Measurements from ENCODE around the gene PLCB2.

Gene PLCB2

DNA sequence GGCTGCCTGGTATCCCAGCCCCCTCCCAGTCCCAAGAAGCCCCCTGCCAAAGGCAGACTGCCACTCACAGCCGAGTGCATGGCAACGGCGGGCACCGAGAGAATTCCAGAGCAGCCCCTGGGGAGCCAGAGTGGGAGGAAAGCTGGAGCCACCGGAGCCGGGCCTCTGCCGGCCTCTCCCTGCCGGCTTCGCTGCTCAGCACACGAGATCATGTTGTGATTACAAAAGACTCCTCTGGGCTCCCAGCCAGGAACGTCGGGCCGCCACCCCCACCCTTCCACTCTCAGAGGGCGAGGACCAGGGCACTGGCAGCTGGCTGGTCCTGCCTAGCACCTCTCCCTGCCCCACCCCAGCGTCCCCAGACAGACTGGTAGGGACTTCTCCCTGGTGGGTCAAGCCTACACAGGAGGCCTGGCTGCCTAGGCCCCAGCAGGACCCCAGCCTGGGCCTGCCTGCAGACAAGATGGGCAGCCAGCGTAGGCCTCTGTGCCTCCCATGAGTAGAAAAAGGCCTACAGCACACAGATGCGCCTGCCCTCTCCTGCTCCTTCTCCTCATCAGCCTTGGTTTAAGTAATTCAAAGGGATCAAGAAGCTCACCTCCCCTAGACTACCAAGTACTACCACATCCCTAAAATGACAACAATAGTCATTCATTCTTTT, 33.1 kb upstream of the PLCB2 start, which contains the start of gene CCDC9B:
Gene CCDC9B (minus strand): TSS at position 200 of the 661 bp plus-strand sequence. CDS start 120 bp downstream, at position 80.
- DNase-seq: no peak

DNA sequence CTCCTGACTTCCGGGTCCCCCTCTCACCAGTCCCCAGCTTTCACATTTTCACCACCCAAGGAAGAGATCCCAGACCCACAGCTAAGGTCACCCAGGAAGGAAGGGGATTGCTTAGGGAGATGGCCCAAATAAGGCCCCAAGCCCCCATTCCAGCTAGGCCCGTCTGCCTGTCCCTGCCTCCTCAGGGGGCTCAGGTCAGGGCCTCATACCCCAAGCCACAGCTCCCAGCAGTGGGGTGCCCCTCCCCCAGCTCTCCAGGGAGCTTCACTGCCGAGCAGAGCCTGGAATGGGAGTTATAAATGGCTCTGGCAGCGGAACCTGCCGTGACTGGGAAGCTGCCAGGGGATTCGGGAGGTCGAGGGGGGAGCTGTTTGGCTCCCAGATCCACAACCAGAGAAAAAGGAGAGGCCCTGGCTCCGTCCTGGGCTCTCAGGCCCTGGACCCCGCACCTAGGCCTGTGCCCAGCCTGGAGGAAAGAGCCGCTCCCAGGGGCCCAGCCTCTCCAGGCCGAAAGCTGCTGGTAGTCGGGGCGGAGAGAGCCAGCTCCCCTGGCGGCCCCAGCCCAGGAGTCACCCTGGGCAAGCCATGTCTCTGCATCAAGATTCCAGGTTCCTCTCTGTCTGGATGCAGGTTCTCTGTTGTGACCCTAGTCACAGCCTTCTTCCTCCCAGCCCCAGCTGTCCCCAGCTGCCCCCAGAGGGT, 32.5 kb upstream of the PLCB2 start:
- DNase-seq: no peak

DNA sequence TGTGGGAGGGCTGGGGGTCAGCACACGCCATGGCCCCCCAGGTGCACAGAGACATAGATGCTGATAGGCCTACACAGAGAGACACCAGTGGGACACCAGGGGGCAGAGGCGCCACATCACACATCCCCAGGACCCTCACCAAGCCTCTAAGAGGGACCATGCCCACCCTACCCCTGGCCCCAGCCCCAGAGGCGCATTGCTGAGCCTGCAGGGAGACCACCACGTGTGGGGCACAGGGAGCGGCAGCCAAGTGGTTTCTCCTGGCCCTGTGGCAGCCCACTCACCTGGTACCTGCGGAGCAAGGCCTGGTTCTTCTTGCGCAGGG, 31.8 kb upstream of the PLCB2 start:
- no peak for DNase-seq

DNA sequence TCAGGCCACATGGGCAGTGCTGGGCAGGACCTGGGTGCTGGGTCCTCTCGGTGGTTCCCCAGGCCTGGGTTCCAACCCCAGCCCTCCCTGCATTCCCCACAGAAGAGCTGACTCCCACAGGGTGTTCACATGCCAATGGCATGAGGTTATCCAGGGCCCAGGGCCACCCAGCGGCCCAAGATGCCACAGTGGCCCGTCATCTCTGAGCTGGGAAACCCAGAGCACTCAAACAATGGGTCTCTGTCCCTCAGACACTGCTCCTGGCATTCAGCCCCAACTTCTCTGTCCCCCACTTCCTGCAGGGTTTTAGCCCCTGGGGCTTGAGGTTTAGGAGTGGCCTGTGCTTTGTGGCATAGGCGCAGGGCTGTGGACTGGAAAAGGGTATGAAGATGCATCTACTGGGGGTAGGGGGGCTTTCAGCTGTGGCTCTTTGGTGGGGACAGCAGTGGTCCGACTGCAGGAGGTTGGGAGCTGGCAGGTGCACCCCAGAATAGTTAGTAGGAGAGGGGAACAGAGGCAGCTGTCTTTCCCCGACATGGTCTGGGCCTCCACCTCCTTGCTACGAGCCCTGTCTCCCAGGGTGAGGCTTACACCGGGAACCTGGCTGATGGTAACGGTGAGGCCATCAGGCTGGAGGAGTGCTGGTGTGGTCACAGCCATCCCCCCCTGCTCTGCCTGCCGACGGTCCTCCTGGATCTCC, 31.3 kb upstream of the PLCB2 start:
- DNase-seq: no peak

DNA sequence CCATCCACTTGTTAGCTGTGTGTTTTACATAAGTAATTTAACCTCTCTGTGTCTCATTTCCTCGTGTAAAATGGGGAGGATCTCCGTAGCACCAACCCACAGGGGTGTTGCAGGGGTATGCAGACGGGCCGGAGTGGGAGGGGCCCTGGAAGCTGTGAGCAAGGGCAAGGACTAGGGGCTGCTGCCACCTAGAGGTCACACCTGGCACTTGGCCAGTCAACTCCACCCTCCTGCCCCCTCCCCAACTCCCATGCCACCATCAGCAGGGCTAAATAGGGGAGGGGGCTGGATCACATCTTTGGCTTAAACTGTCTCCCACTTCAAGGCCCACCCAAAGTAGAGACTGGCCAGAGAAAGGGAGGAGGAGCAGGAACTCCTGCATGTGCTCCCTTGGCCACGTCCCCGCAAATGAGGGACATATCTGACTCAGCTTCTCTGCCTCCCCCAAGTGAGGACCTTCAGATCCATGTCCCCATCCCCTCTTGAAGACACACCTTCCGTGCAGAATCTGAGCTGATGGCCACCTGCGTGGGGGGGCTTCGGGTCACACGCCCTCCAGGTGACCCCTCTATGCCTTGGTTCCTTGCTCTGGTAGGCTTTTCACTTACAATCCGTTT, 30.4 kb upstream of the PLCB2 start:
- DNase-seq: no peak

DNA sequence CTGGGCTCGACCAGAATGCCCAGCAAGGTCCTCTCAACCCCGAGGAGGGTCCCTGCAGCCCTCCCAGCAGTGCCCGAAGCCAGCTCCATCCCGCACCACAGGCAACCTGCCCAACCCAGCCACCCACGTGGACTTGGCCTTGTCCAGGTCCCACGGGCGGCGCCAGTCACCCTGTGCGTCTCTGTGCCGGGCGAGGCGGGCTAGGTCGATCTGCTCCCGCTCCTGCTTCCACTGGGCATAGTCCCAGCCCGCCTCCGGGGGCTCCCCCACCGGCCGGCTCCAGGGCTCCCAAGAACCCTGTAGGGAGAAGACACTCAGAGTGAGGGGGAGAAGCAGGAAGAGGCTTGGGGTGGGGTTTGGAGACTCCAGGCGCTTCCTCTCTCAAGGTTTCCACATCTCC, 29.9 kb upstream of the PLCB2 start:
- no peak for DNase-seq

DNA sequence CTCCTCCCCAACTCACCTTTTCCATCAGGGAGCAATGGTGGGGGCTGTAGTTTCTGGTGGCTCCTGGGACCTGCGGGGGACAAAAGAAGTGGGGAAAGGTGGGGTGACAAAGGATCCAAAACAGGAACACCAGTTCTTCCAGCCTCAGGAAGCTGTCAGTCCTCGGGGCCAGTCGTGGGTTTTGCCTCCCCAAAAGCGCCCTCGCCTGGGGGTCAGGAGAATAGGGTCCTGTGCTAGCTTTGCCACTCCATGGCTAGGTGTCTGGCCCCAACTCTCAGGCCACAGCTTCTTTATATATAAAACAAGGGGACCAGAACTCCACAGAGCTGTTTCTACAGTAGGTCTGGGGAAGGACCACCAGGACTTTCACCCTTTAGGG, 29.0 kb upstream of the PLCB2 start:
- no peak for DNase-seq

DNA sequence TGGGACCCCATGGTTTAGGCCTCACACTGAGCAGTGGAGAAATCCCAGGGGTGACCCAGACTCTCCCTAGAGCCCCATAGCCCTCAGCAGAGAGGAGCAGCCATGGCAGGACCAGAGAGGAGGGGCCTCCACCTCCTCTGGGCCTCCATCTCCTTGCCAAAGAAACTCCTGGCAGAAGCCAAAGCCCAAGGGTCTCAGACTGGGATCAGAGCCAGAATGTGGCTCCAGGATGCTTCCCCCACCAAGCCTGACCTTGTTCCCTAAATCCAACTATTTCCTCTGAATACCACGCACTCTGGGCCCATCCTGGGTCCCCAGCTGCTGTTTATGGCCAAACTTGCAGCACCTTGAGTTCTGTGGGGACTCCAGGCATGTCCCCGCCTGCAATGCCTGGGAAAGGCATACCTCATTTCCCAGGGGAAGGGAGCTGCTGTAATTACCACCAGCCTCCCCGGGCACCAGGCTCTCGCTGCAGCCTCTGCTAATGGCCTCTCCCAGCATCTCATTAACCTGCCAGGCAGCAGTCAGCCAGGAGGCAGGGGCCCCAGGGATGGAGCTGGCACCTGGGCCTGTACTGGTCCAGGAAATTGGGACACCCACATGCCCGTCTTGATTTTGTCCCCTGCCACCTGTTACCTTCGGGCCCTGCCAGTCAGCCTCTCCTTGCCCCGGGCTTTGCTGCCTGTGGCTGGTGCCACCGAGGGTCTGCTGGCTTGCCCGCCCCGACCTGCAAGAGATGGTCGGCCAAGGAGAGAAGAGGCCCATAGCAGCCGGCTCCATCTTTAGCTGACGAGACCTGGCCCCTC, 28.4 kb upstream of the PLCB2 start:
- DNase-seq: no peak

DNA sequence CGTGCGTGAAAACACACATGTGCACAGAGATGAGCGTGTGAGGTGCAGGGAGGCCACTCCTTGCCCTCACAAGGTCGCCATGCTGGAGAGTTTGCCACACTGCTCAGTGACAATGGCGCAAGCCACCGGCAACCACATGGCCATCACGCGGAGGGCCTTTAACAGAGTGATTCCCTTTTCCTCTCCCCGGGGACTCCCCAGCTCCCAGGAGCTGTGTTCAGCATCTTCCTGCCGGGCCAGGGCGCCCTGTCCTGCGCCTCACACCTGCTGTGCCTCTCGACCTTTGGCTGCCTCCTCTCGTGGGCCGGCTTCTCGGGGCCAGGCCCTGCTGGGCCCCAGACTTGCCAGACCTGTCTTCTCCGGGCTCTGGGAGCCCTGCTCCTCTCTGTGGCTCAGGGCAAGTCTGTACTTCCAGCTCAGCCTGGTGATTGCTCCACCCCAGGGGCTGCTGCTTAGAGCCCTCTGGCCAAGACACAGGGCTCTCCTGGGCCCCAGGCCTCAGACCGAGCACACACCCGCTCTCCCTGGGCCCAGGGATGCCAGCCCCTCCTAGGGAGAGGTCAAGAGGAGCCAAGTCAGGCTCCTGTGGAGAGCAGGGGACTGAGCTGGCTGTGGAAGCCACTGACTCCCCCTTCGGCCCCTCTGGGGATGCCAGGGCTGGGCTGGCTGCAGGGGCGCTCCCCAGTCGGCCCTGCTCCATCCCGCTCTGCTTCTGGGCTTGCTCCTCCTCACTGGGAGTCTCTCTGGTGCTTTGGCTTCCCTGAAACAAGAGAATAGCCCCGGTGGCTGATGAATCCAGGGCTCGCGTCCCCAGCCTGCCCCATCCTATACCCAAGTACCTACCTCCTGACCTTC, 27.4 kb upstream of the PLCB2 start:
- DNase-seq: no peak

DNA sequence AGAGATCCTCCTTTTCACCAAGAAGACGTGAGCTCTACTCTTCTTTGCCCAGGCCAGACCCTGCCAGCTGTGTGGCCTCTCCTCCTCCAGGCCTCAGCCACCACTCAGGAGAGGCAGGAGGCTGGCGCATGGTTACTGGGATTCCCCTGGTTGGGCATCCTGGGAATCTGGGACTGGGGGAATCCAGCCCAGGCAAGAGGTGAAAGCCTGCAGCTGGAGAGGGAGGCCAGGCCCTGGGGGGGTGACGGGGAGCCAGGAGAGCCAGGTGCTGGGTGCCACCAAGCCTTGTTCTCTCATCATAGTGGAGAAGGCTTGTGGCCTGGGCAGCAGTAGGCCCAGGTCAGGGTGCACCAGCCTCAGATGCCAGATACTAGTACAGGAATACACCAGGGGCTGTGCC, 26.8 kb upstream of the PLCB2 start:
- no peak for DNase-seq

DNA sequence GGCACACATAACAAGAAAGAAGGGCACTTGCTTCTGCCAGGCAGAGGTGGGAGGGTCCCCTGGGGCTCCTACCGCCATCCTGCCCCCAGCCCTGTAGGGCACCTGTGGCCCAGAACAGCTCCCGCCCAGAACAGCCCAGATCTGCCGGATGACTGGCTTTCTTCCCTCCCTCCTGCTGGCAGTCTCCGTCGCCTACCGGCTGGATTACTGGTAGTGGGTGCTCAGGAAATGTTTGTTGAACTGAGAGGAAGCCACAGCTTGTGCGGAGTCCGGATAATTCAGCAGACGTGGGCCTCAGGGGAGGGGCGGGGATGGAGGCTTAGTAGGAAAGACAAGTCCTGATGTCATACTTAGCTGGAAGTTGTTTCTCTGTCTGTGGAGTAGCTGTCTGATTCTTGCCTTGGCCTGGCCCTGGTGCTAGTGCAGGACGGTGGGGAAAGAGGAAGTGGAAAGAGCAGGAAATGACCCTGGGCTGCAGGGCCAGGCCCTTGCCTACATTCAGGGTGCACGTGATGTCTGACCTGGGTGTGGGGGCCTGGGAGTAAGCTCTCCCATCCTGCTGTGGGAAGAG, 26.3 kb upstream of the PLCB2 start:
- DNase-seq: peak; percentile 10

DNA sequence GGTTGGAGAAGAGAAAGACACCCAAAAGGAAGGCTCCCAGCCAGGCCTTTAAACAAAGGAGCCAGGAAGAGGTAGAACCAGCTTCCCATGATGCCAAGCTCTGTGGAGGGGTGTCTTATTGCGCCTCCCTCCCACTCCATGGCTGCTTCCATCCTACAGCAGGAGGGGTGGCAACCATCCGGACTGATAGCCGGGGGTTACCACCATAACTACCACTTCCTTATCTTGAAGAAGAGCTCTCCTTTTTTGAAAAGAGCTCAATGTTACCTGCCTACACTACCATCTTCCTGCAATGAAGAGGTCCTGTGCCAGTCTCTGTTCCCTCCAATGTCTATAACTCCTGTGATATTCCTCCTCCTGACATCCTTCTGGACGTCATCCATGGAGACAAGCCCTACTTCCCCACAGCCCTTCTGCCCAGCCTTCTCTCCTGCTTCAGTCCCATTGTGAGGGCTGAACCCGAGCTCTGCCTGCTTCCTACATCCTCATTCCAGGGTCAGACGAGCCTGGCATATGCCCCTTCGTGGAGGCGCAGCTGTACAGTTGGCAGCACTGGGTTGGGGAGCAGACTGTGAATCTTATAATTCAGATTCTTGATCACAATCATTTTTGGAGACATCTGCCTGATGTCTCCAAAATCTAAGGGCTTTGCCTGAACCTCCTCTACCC, 24.5 kb upstream of the PLCB2 start:
- no peak for DNase-seq

DNA sequence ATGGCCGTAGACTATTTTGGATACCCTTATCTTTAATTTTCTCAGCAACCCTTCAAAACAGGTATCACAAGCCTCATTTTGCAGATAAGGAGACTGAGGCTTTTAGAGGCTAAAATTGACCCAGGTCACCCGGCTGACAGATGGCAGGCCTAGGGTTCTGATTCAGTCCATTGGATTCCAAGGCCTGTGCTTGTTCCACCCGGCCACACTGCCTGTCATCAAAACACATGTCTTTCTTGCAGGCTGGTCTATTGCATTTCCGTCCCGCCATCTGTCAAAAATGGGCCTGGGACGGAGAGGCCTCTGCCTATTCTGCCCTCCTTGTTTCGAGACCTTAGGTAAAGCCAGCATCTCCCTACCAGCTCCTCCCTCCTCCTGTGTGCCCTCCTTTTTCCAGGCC, 23.9 kb upstream of the PLCB2 start:
- DNase-seq: no peak

DNA sequence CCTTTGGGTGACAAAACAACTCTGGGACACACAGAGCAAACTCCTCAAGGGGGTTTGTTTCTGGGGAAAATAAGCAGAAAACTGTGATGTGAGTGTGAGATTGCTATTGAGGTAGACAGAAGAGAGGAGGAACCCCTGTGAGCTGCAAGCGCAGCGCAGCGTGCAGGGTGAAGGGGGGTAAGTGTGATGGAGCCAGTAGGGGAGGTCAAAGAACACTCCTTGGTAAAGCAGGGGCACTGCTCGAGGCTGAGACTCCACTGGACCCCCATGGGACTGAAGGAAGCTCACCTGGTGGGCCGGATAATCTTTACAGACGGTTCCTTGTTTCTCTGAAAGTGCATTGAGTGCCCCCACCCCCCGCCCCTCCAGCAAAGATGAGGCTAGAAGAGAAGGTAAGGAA, 23.3 kb upstream of the PLCB2 start:
- no peak for DNase-seq

DNA sequence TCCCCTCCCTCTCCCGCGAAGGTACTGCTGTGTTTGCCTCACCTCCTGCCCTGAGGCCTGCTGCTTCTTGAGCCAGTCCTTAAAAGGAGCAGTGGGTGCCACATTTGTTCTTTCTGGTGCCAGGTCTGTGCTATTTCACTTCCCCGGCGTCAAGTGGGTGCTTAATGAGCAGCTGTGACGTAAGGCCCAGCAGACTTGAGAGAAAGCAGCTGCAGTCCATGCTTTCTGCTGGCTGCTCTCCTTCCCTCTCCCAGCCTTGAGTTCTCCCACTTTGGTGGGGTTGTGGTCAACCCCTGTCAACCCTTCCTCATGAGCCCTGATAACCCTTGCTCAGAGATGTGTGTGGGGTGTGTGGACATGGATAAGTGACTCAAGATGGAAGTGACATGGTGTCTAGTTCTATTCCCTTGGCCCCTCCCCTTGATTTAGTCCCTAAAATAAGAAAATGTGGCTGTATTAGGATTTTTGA, 22.7 kb upstream of the PLCB2 start:
- no peak for DNase-seq

DNA sequence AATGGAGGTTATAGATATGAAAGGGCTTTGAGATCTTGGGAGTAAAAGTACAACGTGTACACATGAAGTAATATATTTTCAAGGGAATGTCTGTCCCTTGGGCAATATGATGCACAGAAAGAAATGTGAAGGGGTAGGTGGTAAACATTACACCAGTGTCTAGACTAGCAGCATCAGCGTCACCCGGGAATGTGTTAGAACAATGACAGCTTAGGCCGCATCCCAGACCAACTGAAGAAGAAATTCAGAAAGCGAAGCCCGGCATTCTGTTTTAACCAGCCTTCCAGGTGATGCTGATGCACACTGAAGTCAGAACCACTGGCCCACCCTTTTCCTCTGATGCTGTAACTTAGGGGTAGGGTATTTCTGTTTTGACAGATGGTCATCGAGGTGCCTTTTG, 22.1 kb upstream of the PLCB2 start:
- DNase-seq: no peak

DNA sequence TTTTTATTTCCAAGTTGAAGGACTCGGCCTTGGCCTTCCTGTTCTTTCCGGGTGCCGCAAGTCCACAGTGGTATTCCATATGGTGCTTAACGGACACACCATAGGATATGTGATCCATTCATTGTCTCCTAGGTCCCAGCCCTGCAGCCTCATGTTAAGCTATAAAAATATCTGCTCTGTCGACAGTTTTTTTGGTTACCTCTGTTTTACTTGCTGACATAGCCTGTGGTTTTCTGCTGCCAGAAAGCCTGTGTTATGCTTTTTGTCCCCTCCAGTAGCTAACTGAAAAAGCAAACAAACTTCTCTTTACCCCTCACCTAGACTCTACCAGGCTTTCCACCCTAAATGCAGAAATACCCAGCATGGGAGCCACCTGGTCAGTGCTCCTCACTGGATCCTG, 21.0 kb upstream of the PLCB2 start:
- DNase-seq: no peak

DNA sequence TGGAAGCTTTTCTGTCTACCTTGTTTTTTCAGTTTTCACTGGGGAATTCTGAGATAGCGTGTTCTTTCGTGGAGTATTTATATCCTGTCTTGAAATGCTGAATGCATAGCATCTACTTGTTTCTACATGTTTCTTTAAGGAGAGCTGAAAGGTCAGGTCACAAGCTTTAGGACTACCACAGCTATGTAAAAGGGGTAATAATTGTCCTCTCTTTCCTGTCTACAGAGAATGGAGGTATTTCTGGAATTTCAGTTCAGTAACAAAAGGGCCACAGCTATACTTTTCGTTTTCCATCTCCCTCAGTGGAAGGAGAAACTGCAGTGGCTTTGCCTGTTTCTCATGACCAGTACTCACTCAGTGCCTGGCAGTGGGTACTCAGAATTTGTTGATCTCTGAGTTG, 20.4 kb upstream of the PLCB2 start:
- no peak for DNase-seq

DNA sequence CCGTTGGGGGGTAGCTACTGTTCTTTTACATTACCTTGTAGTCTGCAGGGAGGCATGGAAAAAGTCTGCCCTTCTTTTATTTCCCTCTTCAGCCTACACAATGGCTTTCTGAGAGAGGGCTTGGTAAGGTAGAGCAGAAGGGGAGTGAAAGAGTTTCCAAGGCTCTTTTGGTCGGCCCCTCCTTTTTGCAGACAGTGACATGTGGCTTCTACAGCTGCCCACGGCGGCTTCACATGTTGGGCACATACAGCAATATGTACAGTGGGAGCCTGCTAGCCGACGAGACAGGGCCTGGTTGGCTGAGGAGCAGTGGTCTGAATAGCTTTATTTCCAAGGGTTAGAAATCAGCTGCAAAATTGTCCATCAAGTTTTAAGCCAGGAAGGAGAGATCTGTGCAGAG, 19.7 kb upstream of the PLCB2 start:
- DNase-seq: no peak

DNA sequence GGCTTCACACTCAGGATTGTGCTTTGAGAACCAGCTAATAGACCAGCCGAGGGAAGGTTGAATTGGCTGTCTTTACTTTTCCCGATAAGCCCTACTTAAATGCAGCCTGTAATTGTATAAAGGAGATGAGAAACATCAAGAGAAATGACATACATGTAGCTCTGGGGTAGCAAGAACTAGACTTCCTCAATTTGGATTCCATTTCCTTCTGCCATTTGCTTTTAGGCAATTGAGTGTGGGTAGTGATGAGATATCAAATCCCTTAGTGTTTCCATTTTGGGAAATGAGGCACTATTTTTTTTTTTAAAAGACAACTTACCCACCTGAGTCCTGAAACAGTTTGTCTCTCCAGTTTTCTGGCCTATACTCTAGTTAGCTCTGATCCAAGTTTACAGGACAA, 18.0 kb upstream of the PLCB2 start:
- DNase-seq: no peak

DNA sequence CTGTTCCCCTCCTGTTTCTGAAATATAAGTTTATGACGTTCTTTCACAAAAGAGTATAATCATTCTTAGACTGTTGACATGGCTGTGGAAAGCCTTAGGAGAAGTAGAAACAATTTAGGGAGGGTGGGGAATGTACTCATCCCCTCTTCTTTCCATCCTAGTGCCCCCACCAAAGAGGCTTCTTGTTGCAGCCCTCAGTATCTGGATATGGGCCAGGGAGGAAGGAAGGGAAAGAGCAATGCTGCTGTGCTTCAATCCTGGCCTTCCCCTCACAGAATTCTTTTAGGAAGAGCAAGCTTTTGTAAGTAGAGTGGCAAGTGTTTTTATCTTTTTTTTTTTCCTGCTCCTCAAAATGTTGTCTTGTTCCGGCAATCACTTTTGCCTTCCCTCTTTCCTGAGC, 17.5 kb upstream of the PLCB2 start:
- no peak for DNase-seq

Data from SIG-M5 (cell line).